GM21515 (cell line): ENCODE measurements around the gene NPEPL1.
"Not testable (repeated sequence)": the region's sequence is repeated elsewhere in the genome, so short reads cannot be mapped to it uniquely, and the experiment has no call there.

Source experiments
- ATAC-seq: cut with Tn5 transposase; IDR thresholded peaks from one replicate; pipeline ENCODE4 v1.9.1; 2021; ENCODE audit not compliant: unreplicated experiment

NPEPL1 gene

GRCh38 chr20:58692579-58693225, at the start of gene NPEPL1:
Gene NPEPL1, plus strand, starts transcription at chr20:58692800. Its CDS starts 101 bp downstream, at chr20:58692901.
- peak; percentile 87 for ATAC-seq

- not testable (repeated sequence) for ATAC-seq
Measured at GRCh38 chr20:58642896-58643295, 49.7 kb upstream of the NPEPL1 start.

GRCh38 chr20:58645412-58645968, 47.1 kb upstream of the NPEPL1 start:
- no peak for ATAC-seq

GRCh38 chr20:58646257-58646656, 46.3 kb upstream of the NPEPL1 start:
- no peak for ATAC-seq

- no peak for ATAC-seq
Measured at GRCh38 chr20:58646703-58647102, 45.9 kb upstream of the NPEPL1 start.

- ATAC-seq = no peak
Measured at GRCh38 chr20:58647162-58647795, 45.3 kb upstream of the NPEPL1 start.

GRCh38 chr20:58647796-58648501, 44.7 kb upstream of the NPEPL1 start:
- ATAC-seq = no peak

- ATAC-seq = not testable (repeated sequence)
Measured at GRCh38 chr20:58648502-58648825, 44.1 kb upstream of the NPEPL1 start.

GRCh38 chr20:58649288-58650180, 43.1 kb upstream of the NPEPL1 start:
- no peak for ATAC-seq

GRCh38 chr20:58650181-58650775, 42.3 kb upstream of the NPEPL1 start:
- ATAC-seq = no peak

GRCh38 chr20:58650776-58651558, 41.6 kb upstream of the NPEPL1 start, which contains the start of gene STX16:
Gene STX16, plus strand, starts transcription at chr20:58651283. Its CDS starts 724 bp downstream, at chr20:58652007.
- ATAC-seq = peak; percentile 55

- ATAC-seq = no peak
Measured at GRCh38 chr20:58651559-58651945, 41.0 kb upstream of the NPEPL1 start.

GRCh38 chr20:58651946-58652605, 40.5 kb upstream of the NPEPL1 start:
- peak; percentile 45 for ATAC-seq

- ATAC-seq = peak; percentile 13
Measured at GRCh38 chr20:58652606-58653294, 39.9 kb upstream of the NPEPL1 start.

GRCh38 chr20:58654337-58654736, 38.3 kb upstream of the NPEPL1 start:
- ATAC-seq = no peak

GRCh38 chr20:58655328-58656107, 37.1 kb upstream of the NPEPL1 start:
- ATAC-seq = no peak

GRCh38 chr20:58656831-58657230, 35.8 kb upstream of the NPEPL1 start:
- ATAC-seq = no peak

GRCh38 chr20:58657262-58657661, 35.3 kb upstream of the NPEPL1 start:
- ATAC-seq = no peak
